Posterior vena cava (tissue), 2 donors: ENCODE results near the gene LMCD1. TPM values are rescaled to one million over a fixed set of nuclear protein-coding genes. Genes with fewer than 3 reads are reported as not detected.
"Not testable (repeated sequence)": the region's sequence is repeated elsewhere in the genome, so short reads cannot be mapped to it uniquely, and the experiment has no call there.

ENCODE experiments used
- DNase-seq: peaks from one replicate; pipeline ENCODE4 v3.0.0-alpha.2; 2020; ENCODE audit warnings: low spot score
- intact Hi-C, 2 donors: fragments of 100-400 bp; cut with DNase I; formaldehyde crosslinking; loops; one replicate each; pipeline versions ENCODE4 v1.14.1 to v1.14.2; 2022 to 2023
- total RNA-seq, 2 donors: library from RNA; stranded (reverse); fragmentation: NEBNext Ultra II Directional; extraction: Animal tissue kit (Norgen Biotek cat#: 25700); gene quantifications; one replicate each; pipeline ENCODE4 v1.2.1, GENCODE V29; 2021
- donor health status: DM: yes; HTN: yes; CAD: no.
- donor health status: DM: yes; HTN: yes; CAD: no.

LMCD1 gene
- total RNA-seq, 2 donors from 2014 or later = 221 to 834 TPM

- DNase-seq = no peak
- intact Hi-C loops = no loop called here
Observed at GRCh38 chr3:8573342-8573926, 71.8 kb downstream of the LMCD1 start.

GRCh38 chr3:8574040-8574669, 72.5 kb downstream of the LMCD1 start:
- intact Hi-C loops = no loop called here
- no peak for DNase-seq

GRCh38 chr3:8574670-8575322, 73.2 kb downstream of the LMCD1 start:
- no peak for DNase-seq
- intact Hi-C loops = no loop called here

GRCh38 chr3:8575364-8576104, 73.9 kb downstream of the LMCD1 start:
- intact Hi-C loops = no loop called here
- DNase-seq = no peak

GRCh38 chr3:8576436-8576835, 74.8 kb downstream of the LMCD1 start:
- no peak for DNase-seq
- intact Hi-C loops = no loop called here

- DNase-seq = no peak
Observed at GRCh38 chr3:8576841-8577571, 75.4 kb downstream of the LMCD1 start.

GRCh38 chr3:8578282-8578681, 76.7 kb downstream of the LMCD1 start:
- intact Hi-C loops = no loop called here
- DNase-seq = no peak

More at GRCh38 chr3:8576841-8577571, 75.4 kb downstream of the LMCD1 start:
- intact Hi-C loops = no loop called here

- intact Hi-C loops = no loop called here
- DNase-seq = no peak
Observed at GRCh38 chr3:8579096-8579495, 77.5 kb downstream of the LMCD1 start.

GRCh38 chr3:8579943-8580342, 78.3 kb downstream of the LMCD1 start:
- DNase-seq = no peak
- intact Hi-C loops = no loop called here

- DNase-seq, intact Hi-C loops: not testable (repeated sequence)
Observed at GRCh38 chr3:8580434-8580833, 78.8 kb downstream of the LMCD1 start.

GRCh38 chr3:8581373-8581772, 79.8 kb downstream of the LMCD1 start:
- no peak for DNase-seq
- intact Hi-C loops = no loop called here

- DNase-seq = no peak
- intact Hi-C loops = no loop called here
Observed at GRCh38 chr3:8581806-8582445, 80.3 kb downstream of the LMCD1 start.

GRCh38 chr3:8584661-8585060, 83.0 kb downstream of the LMCD1 start:
- intact Hi-C loops = no loop called here
- no peak for DNase-seq

- no peak for DNase-seq
- intact Hi-C loops = loop anchor here in 1 of 2 donors (10.0 kb wide), 1 partner anchor 1005 kb away; no protein-coding TSS in a partner anchor
Observed at GRCh38 chr3:8589880-8590556, 88.4 kb downstream of the LMCD1 start.

- no peak for DNase-seq
- intact Hi-C loops = loop anchor here in 1 of 2 donors (10.0 kb wide), 1 partner anchor 1008 kb away; no protein-coding TSS in a partner anchor
Observed at GRCh38 chr3:8593021-8593827, 91.6 kb downstream of the LMCD1 start.

- intact Hi-C loops = loop anchor here in 1 of 2 donors (10.0 kb wide), 1 partner anchor 1010 kb away; no protein-coding TSS in a partner anchor
- DNase-seq = no peak
Observed at GRCh38 chr3:8595252-8595651, 93.6 kb downstream of the LMCD1 start.

- intact Hi-C loops = loop anchor here in 1 of 2 donors (10.0 kb wide), 1 partner anchor 1011 kb away; no protein-coding TSS in a partner anchor
- DNase-seq = no peak
Observed at GRCh38 chr3:8595695-8596115, 94.1 kb downstream of the LMCD1 start.
